HEK293 (cell line): ENCODE data around the gene LMBR1.

Experiments
- CTCF ChIA-PET: fragments of 350-600 bp; formaldehyde crosslinking; extraction: SDS; loops from one replicate; lab custom pipeline; 2021; ENCODE audit warnings: antibody characterized with exemption; lab: Yijun Ruan, JAX
- POLR2A ChIA-PET: fragments of 300-600 bp; formaldehyde crosslinking; extraction: SDS; loops from one replicate; lab custom pipeline; 2020; ENCODE audit warnings: antibody characterized with exemption, inconsistent platforms; lab: Yijun Ruan, JAX
- H3K27ac ChIP-seq: fragments of 200-500 bp; sonication (Bioruptor generic); 2 replicates; pipeline ENCODE4 v1.5.1; 2014; ENCODE audit warnings: low read depth, low read length, control low read depth, inconsistent platforms; ENCODE audit errors: extremely low read depth
- H3K36me3 ChIP-seq, 2 experiments: fragments of 200-500 bp in 1 of 2; sonication (Bioruptor generic) in 1 of 2; 1 replicate in 1 of 2; 2 replicates in 1 of 2; pipeline ENCODE4 v1.5.1; 2014 to 2017; ENCODE audit warnings: inconsistent platforms in 2 of 2, low read length in 2 of 2; ENCODE audit not compliant: control insufficient read depth in 2 of 2, insufficient read depth in 1 of 2
- H3K4me1 ChIP-seq: fragments of 200-500 bp; sonication (Bioruptor generic); 2 replicates; pipeline ENCODE4 v1.5.1; 2014; ENCODE audit warnings: mild to moderate bottlenecking, low read length, inconsistent platforms; ENCODE audit not compliant: control insufficient read depth, insufficient read depth
- H3K4me3 ChIP-seq: 2 replicates; pipeline ENCODE4 v1.5.1; 2011; ENCODE audit warnings: low read depth, mild to moderate bottlenecking, control low read depth, low read length, moderate library complexity
- H3K9me3 ChIP-seq: fragments of 200-500 bp; sonication (Bioruptor generic); 2 replicates; pipeline ENCODE4 v1.5.1; 2014; ENCODE audit warnings: low read depth, low read length, inconsistent platforms; ENCODE audit not compliant: control insufficient read depth, insufficient read depth
- HOXA7 ChIP-seq: sonication (generic); formaldehyde crosslinking; IDR thresholded peaks from 2 replicates; pipeline ENCODE4 v1.8.1; 2022; ENCODE audit warnings: missing genetic modification reagents, borderline replicate concordance
- HOXC10 ChIP-seq: sonication (generic); formaldehyde crosslinking; IDR thresholded peaks from 2 replicates; pipeline ENCODE4 v1.8.1; 2023; ENCODE audit warnings: mild to moderate bottlenecking, missing genetic modification reagents
- HOXD13 ChIP-seq: sonication (generic); formaldehyde crosslinking; IDR thresholded peaks from 2 replicates; pipeline ENCODE4 v1.8.0; 2022; ENCODE audit warnings: missing genetic modification reagents, borderline replicate concordance
- ZNF112 ChIP-seq: fragments of 450-650 bp; formaldehyde crosslinking; IDR thresholded peaks from 2 replicates; pipeline ENCODE4 v1.5.0; 2017; ENCODE audit warnings: missing biosample characterization, missing genetic modification characterization
- ZNF670 ChIP-seq: fragments of 450-650 bp; formaldehyde crosslinking; IDR thresholded peaks from 2 replicates; pipeline ENCODE4 v1.5.1; 2016; ENCODE audit warnings: missing biosample characterization, missing genetic modification characterization, low read depth
- ZNF677 ChIP-seq: fragments of 450-650 bp; IDR thresholded peaks from 2 replicates; pipeline ENCODE4 v1.5.0; 2018; ENCODE audit warnings: missing biosample characterization, mild to moderate bottlenecking, missing genetic modification characterization, moderate library complexity
- ZNF704 ChIP-seq: fragments of 450-650 bp; formaldehyde crosslinking; IDR thresholded peaks from 2 replicates; pipeline ENCODE4 v1.5.1; 2016; ENCODE audit warnings: missing biosample characterization, missing genetic modification characterization
- ZNF792 ChIP-seq: fragments of 450-650 bp; formaldehyde crosslinking; IDR thresholded peaks from 2 replicates; pipeline ENCODE4 v1.5.1; 2016; ENCODE audit warnings: missing biosample characterization, missing genetic modification characterization
- ZSCAN30 ChIP-seq: fragments of 450-650 bp; IDR thresholded peaks from 2 replicates; pipeline ENCODE4 v1.5.1; 2018; ENCODE audit warnings: missing biosample characterization, mild to moderate bottlenecking, missing genetic modification characterization, moderate library complexity
- TF ChIP-seq, protein P1 (sequence below): fragments of 450-650 bp; formaldehyde crosslinking; IDR thresholded peaks from 2 replicates; pipeline ENCODE4 v1.5.1; 2016; ENCODE audit warnings: missing biosample characterization, missing genetic modification characterization
- TF ChIP-seq, protein P2 (sequence below): fragments of 450-650 bp; formaldehyde crosslinking; IDR thresholded peaks from 2 replicates; pipeline ENCODE4 v1.5.1; 2017; ENCODE audit warnings: missing biosample characterization, mild to moderate bottlenecking, missing genetic modification characterization, moderate library complexity
- TF ChIP-seq, protein P3 (sequence below): fragments of 450-650 bp; formaldehyde crosslinking; IDR thresholded peaks from 2 replicates; pipeline ENCODE4 v1.5.1; 2016; ENCODE audit warnings: missing biosample characterization, missing genetic modification characterization, borderline replicate concordance
- TF ChIP-seq, protein P4 (sequence below): fragments of 450-650 bp; formaldehyde crosslinking; IDR thresholded peaks from 2 replicates; pipeline ENCODE4 v1.5.1; 2016; ENCODE audit warnings: missing biosample characterization, missing genetic modification characterization, borderline replicate concordance
- TF ChIP-seq, protein P5 (sequence below): fragments of 450-650 bp; formaldehyde crosslinking; IDR thresholded peaks from 2 replicates; pipeline ENCODE4 v1.5.1; 2016; ENCODE audit warnings: missing biosample characterization, missing genetic modification characterization

Gene LMBR1

DNA sequence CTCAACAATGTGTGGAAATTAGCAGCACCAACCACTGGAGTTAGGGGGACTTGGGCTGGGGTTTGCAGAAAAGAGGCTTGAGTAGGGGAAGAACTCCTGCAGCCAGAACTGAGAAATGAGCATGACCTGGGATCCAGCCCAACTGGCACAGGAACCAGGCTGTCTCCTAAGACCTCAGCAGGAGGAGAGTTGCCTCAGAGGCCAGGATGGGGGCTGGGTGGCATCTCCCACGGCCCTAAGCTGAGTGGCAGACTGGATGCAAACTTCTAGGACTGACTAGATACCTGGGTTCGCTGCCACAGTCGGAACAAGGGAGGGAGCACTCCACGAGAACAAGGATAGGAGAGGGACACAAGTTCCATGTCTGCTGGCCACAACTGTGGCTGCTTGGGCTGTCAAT, 189.8 kb downstream of the LMBR1 start:
- no peak overlapping the region for H3K4me3 ChIP-seq
- TF ChIP-seq ZNF112 (tag by site-specific recombination): no peak
- no peak for TF ChIP-seq ZNF677 (tag by site-specific recombination)
- no peak for TF ChIP-seq ZNF704
- TF ChIP-seq, protein P1, sequence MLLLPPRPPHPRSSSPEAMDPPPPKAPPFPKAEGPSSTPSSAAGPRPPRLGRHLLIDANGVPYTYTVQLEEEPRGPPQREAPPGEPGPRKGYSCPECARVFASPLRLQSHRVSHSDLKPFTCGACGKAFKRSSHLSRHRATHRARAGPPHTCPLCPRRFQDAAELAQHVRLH (tag by site-specific recombination): no peak
- TF ChIP-seq, protein P2, sequence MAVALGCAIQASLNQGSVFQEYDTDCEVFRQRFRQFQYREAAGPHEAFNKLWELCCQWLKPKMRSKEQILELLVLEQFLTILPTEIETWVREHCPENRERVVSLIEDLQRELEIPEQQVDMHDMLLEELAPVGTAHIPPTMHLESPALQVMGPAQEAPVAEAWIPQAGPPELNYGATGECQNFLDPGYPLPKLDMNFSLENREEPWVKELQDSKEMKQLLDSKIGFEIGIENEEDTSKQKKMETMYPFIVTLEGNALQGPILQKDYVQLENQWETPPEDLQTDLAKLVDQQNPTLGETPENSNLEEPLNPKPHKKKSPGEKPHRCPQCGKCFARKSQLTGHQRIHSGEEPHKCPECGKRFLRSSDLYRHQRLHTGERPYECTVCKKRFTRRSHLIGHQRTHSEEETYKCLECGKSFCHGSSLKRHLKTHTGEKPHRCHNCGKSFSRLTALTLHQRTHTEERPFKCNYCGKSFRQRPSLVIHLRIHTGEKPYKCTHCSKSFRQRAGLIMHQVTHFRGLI (tag by site-specific recombination): no peak
- TF ChIP-seq, protein P3, sequence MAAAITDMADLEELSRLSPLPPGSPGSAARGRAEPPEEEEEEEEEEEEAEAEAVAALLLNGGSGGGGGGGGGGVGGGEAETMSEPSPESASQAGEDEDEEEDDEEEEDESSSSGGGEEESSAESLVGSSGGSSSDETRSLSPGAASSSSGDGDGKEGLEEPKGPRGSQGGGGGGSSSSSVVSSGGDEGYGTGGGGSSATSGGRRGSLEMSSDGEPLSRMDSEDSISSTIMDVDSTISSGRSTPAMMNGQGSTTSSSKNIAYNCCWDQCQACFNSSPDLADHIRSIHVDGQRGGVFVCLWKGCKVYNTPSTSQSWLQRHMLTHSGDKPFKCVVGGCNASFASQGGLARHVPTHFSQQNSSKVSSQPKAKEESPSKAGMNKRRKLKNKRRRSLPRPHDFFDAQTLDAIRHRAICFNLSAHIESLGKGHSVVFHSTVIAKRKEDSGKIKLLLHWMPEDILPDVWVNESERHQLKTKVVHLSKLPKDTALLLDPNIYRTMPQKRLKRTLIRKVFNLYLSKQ (tag by site-specific recombination): no peak
- TF ChIP-seq ZSCAN30: no peak
- no peak for TF ChIP-seq ZNF670
- TF ChIP-seq, protein P4, sequence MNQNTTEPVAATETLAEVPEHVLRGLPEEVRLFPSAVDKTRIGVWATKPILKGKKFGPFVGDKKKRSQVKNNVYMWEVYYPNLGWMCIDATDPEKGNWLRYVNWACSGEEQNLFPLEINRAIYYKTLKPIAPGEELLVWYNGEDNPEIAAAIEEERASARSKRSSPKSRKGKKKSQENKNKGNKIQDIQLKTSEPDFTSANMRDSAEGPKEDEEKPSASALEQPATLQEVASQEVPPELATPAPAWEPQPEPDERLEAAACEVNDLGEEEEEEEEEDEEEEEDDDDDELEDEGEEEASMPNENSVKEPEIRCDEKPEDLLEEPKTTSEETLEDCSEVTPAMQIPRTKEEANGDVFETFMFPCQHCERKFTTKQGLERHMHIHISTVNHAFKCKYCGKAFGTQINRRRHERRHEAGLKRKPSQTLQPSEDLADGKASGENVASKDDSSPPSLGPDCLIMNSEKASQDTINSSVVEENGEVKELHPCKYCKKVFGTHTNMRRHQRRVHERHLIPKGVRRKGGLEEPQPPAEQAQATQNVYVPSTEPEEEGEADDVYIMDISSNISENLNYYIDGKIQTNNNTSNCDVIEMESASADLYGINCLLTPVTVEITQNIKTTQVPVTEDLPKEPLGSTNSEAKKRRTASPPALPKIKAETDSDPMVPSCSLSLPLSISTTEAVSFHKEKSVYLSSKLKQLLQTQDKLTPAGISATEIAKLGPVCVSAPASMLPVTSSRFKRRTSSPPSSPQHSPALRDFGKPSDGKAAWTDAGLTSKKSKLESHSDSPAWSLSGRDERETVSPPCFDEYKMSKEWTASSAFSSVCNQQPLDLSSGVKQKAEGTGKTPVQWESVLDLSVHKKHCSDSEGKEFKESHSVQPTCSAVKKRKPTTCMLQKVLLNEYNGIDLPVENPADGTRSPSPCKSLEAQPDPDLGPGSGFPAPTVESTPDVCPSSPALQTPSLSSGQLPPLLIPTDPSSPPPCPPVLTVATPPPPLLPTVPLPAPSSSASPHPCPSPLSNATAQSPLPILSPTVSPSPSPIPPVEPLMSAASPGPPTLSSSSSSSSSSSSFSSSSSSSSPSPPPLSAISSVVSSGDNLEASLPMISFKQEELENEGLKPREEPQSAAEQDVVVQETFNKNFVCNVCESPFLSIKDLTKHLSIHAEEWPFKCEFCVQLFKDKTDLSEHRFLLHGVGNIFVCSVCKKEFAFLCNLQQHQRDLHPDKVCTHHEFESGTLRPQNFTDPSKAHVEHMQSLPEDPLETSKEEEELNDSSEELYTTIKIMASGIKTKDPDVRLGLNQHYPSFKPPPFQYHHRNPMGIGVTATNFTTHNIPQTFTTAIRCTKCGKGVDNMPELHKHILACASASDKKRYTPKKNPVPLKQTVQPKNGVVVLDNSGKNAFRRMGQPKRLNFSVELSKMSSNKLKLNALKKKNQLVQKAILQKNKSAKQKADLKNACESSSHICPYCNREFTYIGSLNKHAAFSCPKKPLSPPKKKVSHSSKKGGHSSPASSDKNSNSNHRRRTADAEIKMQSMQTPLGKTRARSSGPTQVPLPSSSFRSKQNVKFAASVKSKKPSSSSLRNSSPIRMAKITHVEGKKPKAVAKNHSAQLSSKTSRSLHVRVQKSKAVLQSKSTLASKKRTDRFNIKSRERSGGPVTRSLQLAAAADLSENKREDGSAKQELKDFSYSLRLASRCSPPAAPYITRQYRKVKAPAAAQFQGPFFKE (tag by site-specific recombination): no peak
- TF ChIP-seq, protein P5, sequence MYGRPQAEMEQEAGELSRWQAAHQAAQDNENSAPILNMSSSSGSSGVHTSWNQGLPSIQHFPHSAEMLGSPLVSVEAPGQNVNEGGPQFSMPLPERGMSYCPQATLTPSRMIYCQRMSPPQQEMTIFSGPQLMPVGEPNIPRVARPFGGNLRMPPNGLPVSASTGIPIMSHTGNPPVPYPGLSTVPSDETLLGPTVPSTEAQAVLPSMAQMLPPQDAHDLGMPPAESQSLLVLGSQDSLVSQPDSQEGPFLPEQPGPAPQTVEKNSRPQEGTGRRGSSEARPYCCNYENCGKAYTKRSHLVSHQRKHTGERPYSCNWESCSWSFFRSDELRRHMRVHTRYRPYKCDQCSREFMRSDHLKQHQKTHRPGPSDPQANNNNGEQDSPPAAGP: no peak
- TF ChIP-seq HOXC10: no peak
- ChIA-PET CTCF (interaction anchor here (0.7 kb wide), 1 partner anchor 919 kb away, joined by 4 read pairs; no protein-coding TSS in a partner anchor), POLR2A (no interaction called here)
- H3K36me3 ChIP-seq: peaks cover 0 to 15% of the 10 kb centered on the region in 2 experiments; a peak in 1 of 3 replicates
- no peak overlapping the region for H3K27ac ChIP-seq
- no peaks in the 10 kb centered on the region; the same call in 1 of the 2 replicates for H3K4me1 ChIP-seq
- H3K9me3 ChIP-seq: no peaks in the 10 kb centered on the region

- H3K36me3 ChIP-seq: peaks cover 0 to 15% of the 10 kb centered on the region in 2 experiments; a peak in 1 of 3 replicates
- H3K9me3 ChIP-seq: no peaks in the 10 kb centered on the region
- no peak overlapping the region for H3K4me3 ChIP-seq
- ChIA-PET CTCF (interaction anchor here (0.7 kb wide), 1 partner anchor 919 kb away, joined by 4 read pairs; no protein-coding TSS in a partner anchor), POLR2A (no interaction called here)
- no peak for TF ChIP-seq ZNF792 (tag by site-specific recombination)
- TF ChIP-seq HOXA7 (CRISPR knock-in tag): no peak
- no peak for TF ChIP-seq HOXD13
- H3K27ac ChIP-seq: no peak overlapping the region
- H3K4me1 ChIP-seq: no peaks in the 10 kb centered on the region; the same call in 1 of the 2 replicates
These were observed 190.6 kb downstream of the LMBR1 start for GRCh38 chr7:156702399-156702798.
